ENCODE data around the gene MICU1.
"Not testable (repeated sequence)": the region's sequence is repeated elsewhere in the genome, so short reads cannot be mapped to it uniquely, and the experiment has no call there.

Gene MICU1

GRCh38 chr10:72346117-72346516 is 279.8 kb downstream of the MICU1 start:
- DNase-seq (ENCODE audit: low spot score) = not testable (repeated sequence)

DNA sequence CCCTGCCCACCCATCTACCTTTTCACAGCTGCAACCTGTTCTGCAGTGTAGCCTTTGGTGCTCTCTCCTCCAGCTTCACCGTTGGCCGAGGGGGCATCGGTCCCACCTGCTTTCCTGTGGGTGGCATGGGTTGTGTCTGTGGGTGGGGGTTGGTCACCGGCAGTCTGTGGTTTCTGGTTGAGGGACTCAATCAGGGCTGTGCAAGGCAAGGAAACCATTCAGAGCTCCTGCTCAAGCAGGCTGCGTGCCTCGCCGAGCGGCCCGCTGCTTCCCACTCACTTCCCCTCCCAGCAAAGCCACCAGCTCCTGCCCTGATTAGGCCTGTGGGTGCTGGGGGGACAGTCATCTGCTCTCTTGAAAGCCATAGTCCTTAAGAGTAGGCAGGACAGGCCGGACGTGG is 280.9 kb downstream of the MICU1 start:
- DNase-seq (ENCODE audit: low spot score) = no peak

DNA sequence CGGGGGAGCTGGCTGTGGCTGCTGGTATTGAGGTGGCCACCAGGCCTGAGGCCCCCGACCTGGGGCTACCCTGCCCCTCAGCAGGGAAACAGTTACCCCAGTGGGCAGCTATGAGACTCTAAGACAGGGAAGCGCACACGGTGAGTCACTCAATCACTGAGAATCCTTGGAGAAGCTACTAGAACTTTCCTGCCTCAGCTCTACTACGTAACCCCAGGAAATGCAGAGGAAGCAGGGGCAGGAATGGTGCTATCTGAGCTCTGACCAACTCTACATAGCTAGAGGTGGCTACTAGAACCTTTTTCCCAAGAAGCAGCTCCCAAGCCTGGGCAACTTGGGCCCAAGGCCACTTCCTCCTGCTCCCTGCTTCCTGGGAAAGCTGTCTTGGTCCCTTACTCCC is 283.0 kb downstream of the MICU1 start:
- no peak for DNase-seq (ENCODE audit: low spot score)

DNA sequence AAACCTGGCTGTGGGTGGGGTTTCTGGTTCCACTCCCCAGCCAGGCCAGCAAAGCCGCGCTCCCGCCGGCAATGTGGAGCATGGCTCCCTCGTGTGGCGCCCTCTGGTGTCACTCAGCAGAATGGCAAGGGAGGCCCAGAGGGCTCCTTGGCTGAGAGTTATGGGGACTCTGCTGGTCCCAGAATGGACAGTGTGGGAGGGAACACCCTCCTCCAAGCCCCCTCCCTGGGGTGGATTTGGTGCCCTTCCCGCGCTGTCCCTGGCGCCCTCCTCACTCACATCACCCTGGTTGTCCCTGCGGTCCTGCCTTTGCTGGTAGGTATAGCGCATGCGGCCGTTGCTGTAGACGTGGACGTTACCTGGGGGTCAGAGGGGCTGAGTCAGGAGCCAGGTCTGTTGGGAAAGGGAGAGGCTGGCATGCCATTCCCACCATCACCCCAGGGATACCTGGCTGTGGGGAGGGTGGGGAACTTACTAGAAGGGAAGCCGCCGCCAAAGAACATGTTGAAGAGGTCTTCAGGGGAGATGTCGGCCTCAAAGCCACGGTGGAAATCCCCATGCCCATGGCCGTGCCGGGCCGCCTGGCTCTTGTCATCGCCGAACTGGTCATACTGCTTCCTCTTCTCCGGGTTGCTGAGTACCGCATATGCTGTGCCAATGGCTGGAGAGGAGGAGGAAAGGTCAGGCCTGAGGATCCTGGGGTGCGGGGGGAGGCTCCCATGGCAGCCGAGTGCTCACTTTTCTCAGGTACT is 285.2 kb downstream of the MICU1 start:
- DNase-seq (ENCODE audit: low spot score) = peak; percentile 87

- DNase-seq (ENCODE audit: low spot score) = no peak
Observed at GRCh38 chr10:72338180-72338579, 287.7 kb downstream of the MICU1 start.

DNA sequence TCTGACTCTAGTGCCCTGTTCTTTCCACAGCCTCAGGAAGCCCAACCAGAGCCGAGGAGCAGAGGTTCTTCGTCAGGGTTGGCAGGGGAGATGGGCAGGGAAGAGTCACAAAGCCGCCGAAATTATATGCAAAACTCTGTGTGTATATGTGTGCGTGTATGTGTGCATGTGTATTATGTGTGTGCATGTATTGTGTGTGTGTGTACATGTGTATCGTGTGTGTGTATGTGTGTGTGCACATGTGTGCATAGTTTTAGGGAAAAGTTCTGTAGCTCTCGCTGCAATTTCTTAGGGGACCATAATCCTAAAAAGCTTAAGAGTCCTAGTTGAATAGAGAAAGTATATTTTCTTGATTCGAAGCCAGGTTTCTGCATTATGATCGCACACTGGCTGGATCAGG is 288.2 kb downstream of the MICU1 start:
- no peak for DNase-seq (ENCODE audit: low spot score)

GRCh38 chr10:72337039-72337629 is 288.7 kb downstream of the MICU1 start:
- DNase-seq (ENCODE audit: low spot score) = peak; percentile 85

- DNase-seq (ENCODE audit: low spot score) = no peak
Observed at GRCh38 chr10:72336259-72337038, 289.4 kb downstream of the MICU1 start.

DNA sequence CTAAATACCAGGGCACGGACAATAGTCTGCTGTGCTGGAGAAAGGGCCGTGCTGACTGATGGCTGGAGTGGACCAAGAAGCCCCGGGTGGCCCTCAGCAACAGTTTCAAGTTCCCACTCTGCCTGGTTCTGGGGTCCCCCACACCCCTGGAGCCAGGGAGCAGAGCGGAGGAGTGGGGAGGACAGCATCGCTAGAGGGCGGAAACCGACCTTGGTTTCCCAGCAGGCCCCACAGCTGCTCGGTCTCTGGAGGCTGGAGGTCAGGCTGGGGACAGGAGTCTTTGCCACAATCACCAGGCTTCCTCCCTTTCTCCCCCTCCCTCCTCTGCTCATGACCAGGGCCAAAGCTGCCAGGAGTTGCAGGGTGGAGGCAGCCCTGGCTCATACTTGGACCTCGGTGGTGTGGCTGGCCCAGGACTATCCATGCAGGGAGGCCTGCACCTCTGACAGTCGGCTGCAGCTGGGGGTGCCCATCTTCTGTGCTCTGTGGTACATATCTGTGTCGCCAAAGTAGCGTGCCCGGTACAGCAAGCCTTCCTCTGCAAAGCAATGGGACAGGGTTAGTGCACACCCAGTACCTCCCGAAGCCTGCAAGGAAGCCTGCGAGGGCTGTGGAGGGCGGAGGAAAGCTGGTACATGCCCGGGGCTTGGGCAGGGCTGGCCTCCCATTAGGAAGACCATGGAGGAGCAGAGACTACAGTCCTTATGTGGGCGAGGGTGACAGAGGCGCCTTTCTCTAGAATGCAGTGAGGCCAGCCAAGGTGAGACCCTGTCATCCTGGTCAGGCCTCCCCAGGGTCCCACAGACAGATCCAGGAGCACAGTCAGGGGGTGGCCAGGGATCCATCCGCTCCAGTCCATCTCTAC is 290.3 kb downstream of the MICU1 start:
- no peak for DNase-seq (ENCODE audit: low spot score)

DNA sequence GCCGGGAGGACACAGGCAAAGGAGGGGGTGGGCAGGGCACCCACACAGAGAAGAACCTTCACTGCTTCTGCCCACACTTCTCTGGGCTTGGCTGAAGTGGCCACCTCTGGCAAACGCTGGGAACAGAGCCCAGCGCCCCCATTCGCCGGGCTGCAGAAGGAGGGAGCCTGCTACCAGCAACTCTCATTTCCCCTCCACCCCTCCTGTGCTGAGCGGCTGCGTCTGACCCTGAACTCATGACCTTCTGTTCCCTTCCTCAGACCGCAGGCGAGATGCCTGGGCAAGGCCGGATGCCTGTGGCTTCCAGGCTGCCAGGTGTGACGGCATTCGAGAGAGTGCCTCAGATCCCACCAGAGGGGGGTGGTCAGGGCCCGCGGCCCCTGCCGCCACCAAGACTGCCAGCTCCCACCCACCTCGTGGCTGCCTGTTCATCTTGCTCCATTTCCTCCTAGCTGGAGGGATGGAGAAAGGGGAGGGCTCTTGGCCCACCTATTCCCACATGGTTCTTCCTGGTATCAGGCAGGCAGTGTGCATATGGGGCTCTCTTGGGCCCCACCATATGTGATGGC is 291.0 kb downstream of the MICU1 start:
- no peak for DNase-seq (ENCODE audit: low spot score)

DNA sequence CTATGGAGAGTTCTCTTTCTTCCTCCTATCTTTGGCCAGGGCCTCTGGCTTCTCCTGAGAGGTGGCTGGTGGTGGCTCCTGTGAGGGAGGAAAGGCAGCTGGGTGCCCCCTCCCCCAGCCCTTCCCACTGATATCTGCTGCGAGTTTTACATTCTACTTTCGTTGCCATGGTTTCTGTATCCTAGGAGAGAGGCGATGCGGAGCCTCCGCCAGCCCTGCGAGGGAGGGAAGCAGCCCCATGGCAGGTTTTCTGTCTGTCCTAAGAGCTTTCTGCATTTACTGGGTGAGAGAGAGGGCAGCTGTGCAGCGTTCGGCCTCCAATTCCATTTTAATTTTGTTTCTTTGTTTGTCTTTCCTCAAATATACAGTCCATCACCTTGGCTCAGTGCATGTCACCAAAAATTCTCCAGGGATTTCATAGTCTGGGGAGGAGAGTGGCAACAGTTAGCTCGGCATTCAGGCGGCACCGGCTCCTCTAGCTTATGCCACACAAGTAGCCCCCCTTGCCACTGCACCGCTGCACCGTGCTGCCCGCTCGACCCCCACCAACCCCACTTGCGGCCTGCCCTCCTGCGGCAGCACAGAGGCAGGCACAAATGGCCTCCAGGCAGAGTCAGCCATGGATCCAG is 291.6 kb downstream of the MICU1 start:
- DNase-seq (ENCODE audit: low spot score) = peak; percentile 84

- DNase-seq (ENCODE audit: low spot score) = no peak
Observed at GRCh38 chr10:72333112-72334015, 292.5 kb downstream of the MICU1 start.

GRCh38 chr10:72332423-72333111 is 293.3 kb downstream of the MICU1 start:
- DNase-seq (ENCODE audit: low spot score) = no peak

- DNase-seq (ENCODE audit: low spot score) = peak; percentile 94
Observed at GRCh38 chr10:72331575-72332422, 294.1 kb downstream of the MICU1 start.

DNA sequence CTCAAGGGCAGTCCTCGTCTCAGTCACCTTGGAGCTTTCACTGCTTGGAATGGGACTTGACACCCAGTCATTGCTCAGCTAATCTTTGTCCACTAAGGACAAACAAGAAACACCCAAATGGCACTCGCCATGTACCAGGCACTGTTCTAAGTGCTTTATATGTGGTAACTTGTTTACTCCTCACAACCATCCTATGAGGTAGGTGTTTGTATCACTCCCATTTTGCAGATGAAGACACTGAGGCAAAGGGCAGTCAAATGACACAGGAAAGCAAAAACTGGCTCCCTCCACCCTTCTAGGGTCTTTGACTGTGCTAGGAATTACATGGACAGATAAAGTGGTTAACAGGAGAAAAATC is 295.8 kb downstream of the MICU1 start:
- no peak for DNase-seq (ENCODE audit: low spot score)

GRCh38 chr10:72329290-72330068 is 296.4 kb downstream of the MICU1 start:
- no peak for DNase-seq (ENCODE audit: low spot score)

- DNase-seq (ENCODE audit: low spot score) = no peak
Observed at GRCh38 chr10:72328829-72329204, 297.1 kb downstream of the MICU1 start.

Measured in ecto neural progenitor cell (in vitro differentiated cells).